Astrocyte of the spinal cord (primary cell): ENCODE data around the gene SCIN.
"Not testable (repeated sequence)": the region's sequence is repeated elsewhere in the genome, so short reads cannot be mapped to it uniquely, and the experiment has no call there.

Experiments
- DNase-seq: peaks from one replicate; pipeline ENCODE4 v3.0.0; 2011; ENCODE audit warnings: low read depth, low spot score
- H3K4me3 ChIP-seq: 2 replicates; pipeline ENCODE4 v1.5.1; 2011; ENCODE audit warnings: low read depth, mild to moderate bottlenecking, low read length, moderate library complexity
- in situ Hi-C: cut with HindIII; loops from 2 replicates; pipeline ENCODE4 v1.10.0; 2017; ENCODE audit warnings: low sequenced_read_pairs
- TF ChIP-seq, protein P1 (sequence below): IDR thresholded peaks from 2 replicates; pipeline ENCODE4 v1.5.1; 2012; ENCODE audit warnings: low read depth, mild to moderate bottlenecking, low read length, inconsistent platforms

The SCIN gene

DNA sequence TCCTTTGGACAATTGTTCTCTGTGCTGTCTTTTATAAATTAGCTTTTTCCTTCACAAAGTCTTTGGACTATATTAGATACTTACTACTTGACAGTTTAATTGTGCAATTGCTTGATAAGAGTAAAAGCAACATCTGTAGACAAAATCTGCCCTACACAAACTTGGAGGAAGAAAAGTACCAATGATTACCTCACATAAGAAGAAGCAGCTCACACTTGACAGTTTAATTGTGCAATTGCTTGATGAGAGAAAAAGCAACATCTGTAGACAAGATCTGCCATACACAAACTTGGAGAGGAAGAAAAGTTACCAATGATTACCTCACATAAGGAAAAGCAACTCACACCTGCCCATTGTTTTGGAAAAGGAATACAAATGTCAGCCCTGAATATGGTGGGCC, 17.1 kb upstream of the SCIN start:
- TF ChIP-seq, protein P1, sequence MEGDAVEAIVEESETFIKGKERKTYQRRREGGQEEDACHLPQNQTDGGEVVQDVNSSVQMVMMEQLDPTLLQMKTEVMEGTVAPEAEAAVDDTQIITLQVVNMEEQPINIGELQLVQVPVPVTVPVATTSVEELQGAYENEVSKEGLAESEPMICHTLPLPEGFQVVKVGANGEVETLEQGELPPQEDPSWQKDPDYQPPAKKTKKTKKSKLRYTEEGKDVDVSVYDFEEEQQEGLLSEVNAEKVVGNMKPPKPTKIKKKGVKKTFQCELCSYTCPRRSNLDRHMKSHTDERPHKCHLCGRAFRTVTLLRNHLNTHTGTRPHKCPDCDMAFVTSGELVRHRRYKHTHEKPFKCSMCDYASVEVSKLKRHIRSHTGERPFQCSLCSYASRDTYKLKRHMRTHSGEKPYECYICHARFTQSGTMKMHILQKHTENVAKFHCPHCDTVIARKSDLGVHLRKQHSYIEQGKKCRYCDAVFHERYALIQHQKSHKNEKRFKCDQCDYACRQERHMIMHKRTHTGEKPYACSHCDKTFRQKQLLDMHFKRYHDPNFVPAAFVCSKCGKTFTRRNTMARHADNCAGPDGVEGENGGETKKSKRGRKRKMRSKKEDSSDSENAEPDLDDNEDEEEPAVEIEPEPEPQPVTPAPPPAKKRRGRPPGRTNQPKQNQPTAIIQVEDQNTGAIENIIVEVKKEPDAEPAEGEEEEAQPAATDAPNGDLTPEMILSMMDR, result no peak
- in situ Hi-C loops, result no loop called here
- DNase-seq, result no peak
- no peak overlapping the region for H3K4me3 ChIP-seq

- in situ Hi-C loops, result no loop called here
- DNase-seq, result no peak
- TF ChIP-seq, protein P1, result no peak
These were observed 16.2 kb upstream of the SCIN start for GRCh38 chr7:12554351-12554750.

GRCh38 chr7:12554872-12555271, 15.6 kb upstream of the SCIN start:
- in situ Hi-C loops, result no loop called here
- no peak for DNase-seq
- TF ChIP-seq, protein P1, result no peak
- H3K4me3 ChIP-seq, result no peak overlapping the region

More at GRCh38 chr7:12554351-12554750, 16.2 kb upstream of the SCIN start:
- H3K4me3 ChIP-seq, result no peak overlapping the region

- H3K4me3 ChIP-seq, DNase-seq, in situ Hi-C loops: not testable (repeated sequence)
These were observed 14.8 kb upstream of the SCIN start for GRCh38 chr7:12555695-12556094.

DNA sequence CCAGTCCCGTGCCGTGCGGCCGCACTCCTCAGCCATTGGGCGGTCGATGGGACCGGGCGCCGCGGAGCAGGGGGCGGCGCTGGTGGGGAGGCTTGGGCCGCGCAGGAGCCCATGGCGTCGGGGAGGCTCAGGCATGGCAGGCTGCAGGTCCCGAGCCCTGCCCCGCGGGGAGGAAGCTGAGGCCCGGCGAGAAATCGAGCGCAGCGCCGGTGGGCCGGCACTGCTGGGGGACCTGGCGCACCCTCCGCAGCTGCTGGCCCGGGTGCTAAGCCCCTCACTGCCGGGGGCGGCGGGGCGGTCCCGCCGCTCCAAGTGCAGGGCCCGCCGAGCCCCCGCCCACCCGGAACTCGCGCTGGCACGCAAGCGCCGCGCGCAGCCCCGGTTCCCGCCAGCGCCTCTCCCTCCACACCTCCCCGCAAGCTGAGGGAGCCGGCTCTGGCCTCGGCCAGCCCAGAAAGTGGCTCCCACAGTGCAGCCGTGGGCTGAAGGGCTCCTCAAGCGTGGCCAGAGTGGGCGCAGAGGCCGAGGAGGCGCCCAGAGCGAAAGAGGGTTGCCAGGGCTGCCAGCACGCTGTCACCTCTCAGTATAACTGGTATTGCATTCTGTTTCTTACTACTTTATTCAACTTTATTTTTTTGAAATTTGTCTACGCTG, 14.3 kb upstream of the SCIN start:
- H3K4me3 ChIP-seq, DNase-seq, in situ Hi-C loops: not testable (repeated sequence)

DNA sequence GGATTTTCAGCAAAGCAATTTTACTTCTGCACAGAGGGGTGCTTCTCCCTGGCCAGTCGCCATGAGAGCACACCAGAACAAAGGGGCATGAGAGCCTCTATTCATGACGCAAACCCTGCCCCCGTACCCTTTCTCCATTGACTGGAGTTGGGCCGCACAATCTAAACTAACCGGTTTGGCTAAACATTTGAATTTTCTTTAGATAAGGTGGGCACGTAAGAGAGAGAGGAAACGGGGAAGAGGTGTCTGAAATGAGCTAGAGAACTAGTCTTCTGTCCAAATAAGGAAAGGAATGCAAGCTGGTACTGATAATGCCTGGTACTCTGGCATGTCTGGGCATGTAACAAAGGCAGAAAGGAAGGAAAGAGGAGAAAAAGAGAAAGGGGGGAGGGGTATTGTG, 13.2 kb upstream of the SCIN start:
- TF ChIP-seq, protein P1, result no peak
- in situ Hi-C loops, result no loop called here
- no peak for DNase-seq
- no peak overlapping the region for H3K4me3 ChIP-seq

DNA sequence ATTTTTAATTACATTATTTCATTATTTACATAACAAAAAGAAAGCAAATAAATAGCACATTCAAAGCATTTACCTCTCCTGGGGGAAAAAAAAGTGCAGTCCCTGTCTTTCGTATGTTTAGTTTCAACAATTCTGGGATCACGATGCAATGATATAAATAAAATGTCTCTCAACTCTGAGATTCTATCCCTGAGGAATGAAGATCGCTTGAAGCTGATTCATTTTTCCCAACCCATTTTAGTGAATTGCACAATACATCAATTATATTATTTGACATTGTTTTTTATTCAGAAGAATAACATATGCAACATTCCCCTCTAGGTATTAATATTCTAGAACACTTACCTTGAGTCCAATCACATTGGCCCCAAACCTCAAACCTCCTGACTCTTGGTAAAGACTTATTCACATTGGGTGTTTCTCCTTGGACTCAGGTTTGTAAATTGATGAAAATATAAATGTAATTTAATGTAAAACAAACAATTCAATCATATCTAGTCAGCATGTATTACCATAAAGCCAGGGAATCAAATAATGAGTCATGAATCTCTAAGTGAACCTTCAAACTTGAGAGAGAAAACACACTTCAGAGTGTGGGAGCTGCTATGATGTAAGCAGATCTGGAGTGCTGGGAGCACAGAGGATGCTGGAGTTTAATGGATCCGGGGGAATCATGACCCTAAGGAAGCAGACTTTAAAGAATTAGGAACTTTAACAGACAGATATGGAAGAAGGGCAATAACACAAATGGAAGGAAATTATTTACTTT, 5.3 kb upstream of the SCIN start:
- TF ChIP-seq, protein P1, result no peak
- no peak for DNase-seq
- in situ Hi-C loops, result no loop called here
- H3K4me3 ChIP-seq, result no peak overlapping the region
